COLO668 (cell line): ENCODE results near the gene KRT83.
"Not testable (repeated sequence)": the region's sequence is repeated elsewhere in the genome, so short reads cannot be mapped to it uniquely, and the experiment has no call there.

ENCODE experiments used
- DNase-seq: peaks from one replicate; lab custom pipeline; 2025; ENCODE audit not compliant: unreplicated experiment; lab: John Stamatoyannopoulos, UW

Gene KRT83

GRCh38 chr12:52354200-52354599, 33.0 kb upstream of the KRT83 start:
- DNase-seq: no peak

GRCh38 chr12:52353766-52354165, 32.6 kb upstream of the KRT83 start:
- DNase-seq: no peak

GRCh38 chr12:52352951-52353350, 31.8 kb upstream of the KRT83 start:
- no peak for DNase-seq

GRCh38 chr12:52351196-52352059, 30.2 kb upstream of the KRT83 start:
- no peak for DNase-seq

GRCh38 chr12:52350786-52351185, 29.6 kb upstream of the KRT83 start:
- no peak for DNase-seq

- no peak for DNase-seq
These were observed 28.9 kb upstream of the KRT83 start for GRCh38 chr12:52350021-52350620.

GRCh38 chr12:52349196-52349595, 28.0 kb upstream of the KRT83 start:
- no peak for DNase-seq

GRCh38 chr12:52347551-52348510, 26.6 kb upstream of the KRT83 start:
- no peak for DNase-seq

- DNase-seq: no peak
These were observed 25.8 kb upstream of the KRT83 start for GRCh38 chr12:52347016-52347415.

- no peak for DNase-seq
These were observed 25.4 kb upstream of the KRT83 start for GRCh38 chr12:52346593-52346992.

- DNase-seq: not testable (repeated sequence)
These were observed 23.8 kb upstream of the KRT83 start for GRCh38 chr12:52345041-52345440.

GRCh38 chr12:52344111-52344510, 22.9 kb upstream of the KRT83 start:
- no peak for DNase-seq

- no peak for DNase-seq
These were observed 22.4 kb upstream of the KRT83 start for GRCh38 chr12:52343550-52343949.

- DNase-seq: no peak
These were observed 21.7 kb upstream of the KRT83 start for GRCh38 chr12:52342781-52343490.

- DNase-seq: no peak
These were observed 19.9 kb upstream of the KRT83 start for GRCh38 chr12:52341066-52341580.

- DNase-seq: no peak
These were observed 17.2 kb upstream of the KRT83 start for GRCh38 chr12:52338241-52338960.

GRCh38 chr12:52337054-52337453, 15.9 kb upstream of the KRT83 start:
- no peak for DNase-seq

- no peak for DNase-seq
These were observed 15.4 kb upstream of the KRT83 start for GRCh38 chr12:52336641-52337040.

- DNase-seq: no peak
These were observed 14.5 kb upstream of the KRT83 start for GRCh38 chr12:52335598-52336262.
